HG03135 (cell line): ENCODE measurements around the gene HENMT1.
"Not testable (repeated sequence)": the region's sequence is repeated elsewhere in the genome, so short reads cannot be mapped to it uniquely, and the experiment has no call there.

Source experiments
- ATAC-seq: cut with Tn5 transposase; IDR thresholded peaks from one replicate; pipeline ENCODE4 v1.9.1; 2021; ENCODE audit warnings: mild to moderate bottlenecking, moderate library complexity; ENCODE audit not compliant: unreplicated experiment

HENMT1 gene

GRCh38 chr1:108671143-108671542 is 10.2 kb upstream of the HENMT1 start:
- no peak for ATAC-seq

GRCh38 chr1:108670131-108670773 is 9.4 kb upstream of the HENMT1 start:
- no peak for ATAC-seq

- ATAC-seq = no peak
These were observed 8.8 kb upstream of the HENMT1 start for GRCh38 chr1:108669679-108670078.

- no peak for ATAC-seq
These were observed 7.9 kb upstream of the HENMT1 start for GRCh38 chr1:108668777-108669176.

GRCh38 chr1:108667422-108667821 is 6.5 kb upstream of the HENMT1 start:
- not testable (repeated sequence) for ATAC-seq

GRCh38 chr1:108665771-108666170 is 4.9 kb upstream of the HENMT1 start:
- no peak for ATAC-seq

GRCh38 chr1:108665067-108665466 is 4.2 kb upstream of the HENMT1 start:
- no peak for ATAC-seq

- ATAC-seq = no peak
These were observed 3.6 kb upstream of the HENMT1 start for GRCh38 chr1:108664481-108664880.

- no peak for ATAC-seq
These were observed 2.2 kb upstream of the HENMT1 start for GRCh38 chr1:108663074-108663473.

- ATAC-seq = no peak
These were observed 3.4 kb downstream of the HENMT1 start for GRCh38 chr1:108657356-108658080.

- ATAC-seq = no peak
These were observed 7.3 kb downstream of the HENMT1 start for GRCh38 chr1:108653431-108654105.

GRCh38 chr1:108646648-108647269 is 14.1 kb downstream of the HENMT1 start:
- peak; percentile 69 for ATAC-seq

- ATAC-seq = no peak
These were observed 14.6 kb downstream of the HENMT1 start for GRCh38 chr1:108646265-108646647.

- ATAC-seq = no peak
These were observed 15.2 kb downstream of the HENMT1 start for GRCh38 chr1:108645564-108646184.

GRCh38 chr1:108644984-108645383 is 15.9 kb downstream of the HENMT1 start:
- no peak for ATAC-seq

GRCh38 chr1:108643492-108644335 is 17.2 kb downstream of the HENMT1 start:
- no peak for ATAC-seq

- ATAC-seq = not testable (repeated sequence)
These were observed 20.0 kb downstream of the HENMT1 start for GRCh38 chr1:108640863-108641262.

GRCh38 chr1:108639899-108640560 is 20.9 kb downstream of the HENMT1 start:
- no peak for ATAC-seq

- ATAC-seq = no peak
These were observed 24.0 kb downstream of the HENMT1 start for GRCh38 chr1:108636876-108637275.

GRCh38 chr1:108634521-108634920 is 26.4 kb downstream of the HENMT1 start:
- no peak for ATAC-seq
